SK-N-SH (cell line): Measurements from ENCODE around the gene GJD3.
A peak's percentile ranks its signal among the peaks of the same experiment; 100 is the strongest.

Experiments
- TF ChIP-seq, protein P1 (sequence below): IDR thresholded peaks from 2 replicates; pipeline ENCODE4 v1.4.0; 2012; ENCODE audit warnings: low read depth
- TF ChIP-seq, protein P2 (sequence below): fragments of 200-600 bp; sonication (generic); IDR thresholded peaks from 2 replicates; pipeline ENCODE4 v1.6.1; 2017; ENCODE audit warnings: antibody characterized with exemption, mild to moderate bottlenecking, moderate library complexity

DNA sequence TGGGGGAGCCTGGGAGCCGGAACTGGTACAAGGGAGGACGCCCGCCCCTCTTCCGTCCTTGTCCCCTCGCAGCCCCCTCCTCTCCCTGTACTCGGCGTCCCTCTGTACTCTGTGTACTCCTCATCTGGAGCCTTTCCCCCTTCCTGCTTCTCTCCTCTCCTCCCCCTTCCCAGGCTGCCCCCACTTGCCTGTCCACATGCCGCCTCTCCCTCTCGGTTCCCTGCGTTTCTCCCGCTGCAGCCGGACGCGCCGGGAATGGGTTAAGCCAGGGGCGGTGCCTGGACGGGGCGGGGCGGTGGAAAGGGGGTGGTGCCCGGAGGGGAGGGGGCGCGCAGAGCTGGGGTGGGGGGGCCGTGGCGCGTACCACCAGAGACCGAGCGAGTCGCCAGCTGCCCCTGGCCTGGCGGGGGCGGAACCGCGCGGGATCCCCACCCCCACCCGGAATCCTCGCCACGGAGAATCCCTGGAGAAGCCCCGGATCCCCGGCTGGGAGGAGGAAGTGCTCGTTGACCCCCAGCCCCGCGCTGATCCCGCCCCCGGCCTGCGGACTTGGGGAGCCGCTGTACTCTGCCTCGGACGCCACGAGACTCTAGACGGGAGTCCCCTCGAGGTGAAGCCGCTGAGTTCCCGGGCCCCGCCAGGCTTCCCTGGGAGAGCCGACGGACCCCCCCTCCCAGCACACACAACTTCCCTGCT, 22.6 kb downstream of the GJD3 start:
- TF ChIP-seq, protein P1, sequence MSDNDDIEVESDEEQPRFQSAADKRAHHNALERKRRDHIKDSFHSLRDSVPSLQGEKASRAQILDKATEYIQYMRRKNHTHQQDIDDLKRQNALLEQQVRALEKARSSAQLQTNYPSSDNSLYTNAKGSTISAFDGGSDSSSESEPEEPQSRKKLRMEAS: peak; percentile 32; the same call in 1 of the 2 replicates
- TF ChIP-seq, protein P2, sequence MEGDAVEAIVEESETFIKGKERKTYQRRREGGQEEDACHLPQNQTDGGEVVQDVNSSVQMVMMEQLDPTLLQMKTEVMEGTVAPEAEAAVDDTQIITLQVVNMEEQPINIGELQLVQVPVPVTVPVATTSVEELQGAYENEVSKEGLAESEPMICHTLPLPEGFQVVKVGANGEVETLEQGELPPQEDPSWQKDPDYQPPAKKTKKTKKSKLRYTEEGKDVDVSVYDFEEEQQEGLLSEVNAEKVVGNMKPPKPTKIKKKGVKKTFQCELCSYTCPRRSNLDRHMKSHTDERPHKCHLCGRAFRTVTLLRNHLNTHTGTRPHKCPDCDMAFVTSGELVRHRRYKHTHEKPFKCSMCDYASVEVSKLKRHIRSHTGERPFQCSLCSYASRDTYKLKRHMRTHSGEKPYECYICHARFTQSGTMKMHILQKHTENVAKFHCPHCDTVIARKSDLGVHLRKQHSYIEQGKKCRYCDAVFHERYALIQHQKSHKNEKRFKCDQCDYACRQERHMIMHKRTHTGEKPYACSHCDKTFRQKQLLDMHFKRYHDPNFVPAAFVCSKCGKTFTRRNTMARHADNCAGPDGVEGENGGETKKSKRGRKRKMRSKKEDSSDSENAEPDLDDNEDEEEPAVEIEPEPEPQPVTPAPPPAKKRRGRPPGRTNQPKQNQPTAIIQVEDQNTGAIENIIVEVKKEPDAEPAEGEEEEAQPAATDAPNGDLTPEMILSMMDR: no peak
